WTC11 (cell line): Measurements from ENCODE around the gene SYDE2. TPM values are rescaled to one million over a fixed set of nuclear protein-coding genes. Genes with fewer than 3 reads are reported as not detected.

Source experiments
- ATAC-seq: fragments of 200-7000 bp; cut with Tn5 transposase; 2 replicates; pipeline ENCODE4 v1.10.0; 2021; ENCODE audit warnings: mild to moderate bottlenecking, moderate library complexity
- CTCF ChIA-PET: fragments of 300-600 bp; sonication (Branson Sonifier 250); formaldehyde crosslinking; loops from one replicate; lab custom pipeline; 2021; ENCODE audit warnings: antibody characterized with exemption; lab: Charles Lee
- POLR2A ChIA-PET: fragments of 350-600 bp; sonication (Branson Sonifier 250); formaldehyde crosslinking; loops from one replicate; lab custom pipeline; 2021; ENCODE audit warnings: antibody characterized with exemption; lab: Charles Lee
- DNase-seq: peaks from one replicate; pipeline ENCODE4 v3.0.0; 2021; ENCODE audit warnings: low spot score
- H3K27ac Mint-ChIP-seq: 2 replicates; pipeline ENCODE4 v1.8.0; 2021; ENCODE audit warnings: mixed read lengths
- H3K27me3 Mint-ChIP-seq: 2 replicates; pipeline ENCODE4 v1.8.0; 2021; ENCODE audit warnings: low read depth, mild to moderate bottlenecking, moderate library complexity, mixed read lengths
- H3K36me3 Mint-ChIP-seq: 2 replicates; pipeline ENCODE4 v1.8.0; 2021; ENCODE audit warnings: mixed read lengths
- H3K4me1 Mint-ChIP-seq: 2 replicates; pipeline ENCODE4 v1.8.0; 2022; ENCODE audit warnings: mixed read lengths
- H3K4me3 Mint-ChIP-seq: 2 replicates; pipeline ENCODE4 v1.8.0; 2021; ENCODE audit warnings: mild to moderate bottlenecking, moderate library complexity, mixed read lengths
- H3K9me3 Mint-ChIP-seq: 2 replicates; pipeline ENCODE4 v1.8.0; 2021; ENCODE audit warnings: mixed read lengths
- ESRRA ChIP-seq: sonication (generic); formaldehyde crosslinking; IDR thresholded peaks from 2 replicates; pipeline ENCODE4 v1.8.1; 2022; ENCODE audit warnings: mild to moderate bottlenecking, missing genetic modification reagents, borderline replicate concordance
- ETV6 ChIP-seq: sonication (generic); formaldehyde crosslinking; IDR thresholded peaks from 2 replicates; pipeline ENCODE4 v1.8.1; 2022; ENCODE audit warnings: mild to moderate bottlenecking, missing genetic modification reagents
- FOXJ3 ChIP-seq: sonication (generic); formaldehyde crosslinking; IDR thresholded peaks from 2 replicates; pipeline ENCODE4 v1.9.0; 2021; ENCODE audit warnings: missing genetic modification reagents, mild to moderate bottlenecking, borderline replicate concordance
- GRHL2 ChIP-seq: fragments of 250-450 bp; sonication (Bioruptor Pico); IDR thresholded peaks from 2 replicates; pipeline ENCODE4 v1.8.0; 2022; ENCODE audit warnings: mild to moderate bottlenecking, moderate library complexity; ENCODE audit not compliant: insufficient replicate concordance, severe bottlenecking
- MAX ChIP-seq: sonication (generic); formaldehyde crosslinking; IDR thresholded peaks from 2 replicates; pipeline ENCODE4 v1.8.0; 2022; ENCODE audit warnings: mild to moderate bottlenecking, missing genetic modification reagents
- SMAD3 ChIP-seq: sonication (generic); formaldehyde crosslinking; IDR thresholded peaks from 2 replicates; pipeline ENCODE4 v1.8.0; 2022; ENCODE audit warnings: missing genetic modification reagents, mild to moderate bottlenecking, borderline replicate concordance
- TCF7 ChIP-seq: sonication (generic); formaldehyde crosslinking; IDR thresholded peaks from 2 replicates; pipeline ENCODE4 v1.8.0; 2022; ENCODE audit warnings: mild to moderate bottlenecking, low read depth, missing genetic modification reagents, moderate library complexity
- TEAD4 ChIP-seq: sonication (generic); formaldehyde crosslinking; IDR thresholded peaks from 2 replicates; pipeline ENCODE4 v1.8.0; 2022; ENCODE audit warnings: mild to moderate bottlenecking, missing genetic modification reagents
- TP53 ChIP-seq: sonication (generic); formaldehyde crosslinking; IDR thresholded peaks from 2 replicates; pipeline ENCODE4 v1.8.1; 2023; ENCODE audit warnings: mild to moderate bottlenecking, missing genetic modification reagents
- USF1 ChIP-seq: sonication (generic); formaldehyde crosslinking; IDR thresholded peaks from 2 replicates; pipeline ENCODE4 v1.8.0; 2022; ENCODE audit warnings: mild to moderate bottlenecking, missing genetic modification reagents
- ZNF232 ChIP-seq: sonication (generic); formaldehyde crosslinking; IDR thresholded peaks from 2 replicates; pipeline ENCODE4 v1.8.0; 2022; ENCODE audit warnings: mild to moderate bottlenecking, missing genetic modification reagents
- ZNF263 ChIP-seq: sonication (generic); formaldehyde crosslinking; IDR thresholded peaks from 2 replicates; pipeline ENCODE4 v1.8.1; 2022; ENCODE audit warnings: low read depth, mild to moderate bottlenecking, moderate library complexity, missing genetic modification reagents
- ZNF416 ChIP-seq: fragments of 250-450 bp; sonication (Bioruptor Pico); IDR thresholded peaks from 2 replicates; pipeline ENCODE4 v1.9.0; 2021; ENCODE audit warnings: mild to moderate bottlenecking, inconsistent platforms
- ZNF512 ChIP-seq: sonication (generic); formaldehyde crosslinking; IDR thresholded peaks from 2 replicates; pipeline ENCODE4 v1.8.1; 2022; ENCODE audit warnings: missing genetic modification reagents, borderline replicate concordance
- total RNA-seq: library from RNA; stranded (reverse); gene quantifications from 3 replicates; pipeline ENCODE4 v1.2.3, GENCODE V29; 2021
- TF ChIP-seq, protein P1 (sequence below): sonication (generic); formaldehyde crosslinking; IDR thresholded peaks from 2 replicates; pipeline ENCODE4 v1.8.1; 2022; ENCODE audit warnings: low read depth, mild to moderate bottlenecking, moderate library complexity, missing genetic modification reagents, borderline replicate concordance
- TF ChIP-seq, protein P2 (sequence below): sonication (generic); formaldehyde crosslinking; IDR thresholded peaks from 2 replicates; pipeline ENCODE4 v1.8.0; 2023; ENCODE audit warnings: missing genetic modification reagents, mild to moderate bottlenecking, borderline replicate concordance
- TF ChIP-seq, protein P3 (sequence below): sonication (generic); formaldehyde crosslinking; IDR thresholded peaks from 2 replicates; pipeline ENCODE4 v1.8.0; 2022; ENCODE audit warnings: mild to moderate bottlenecking, missing genetic modification reagents
- TF ChIP-seq, protein P4 (sequence below): sonication (generic); formaldehyde crosslinking; IDR thresholded peaks from 2 replicates; pipeline ENCODE4 v1.8.1; 2023; ENCODE audit warnings: mild to moderate bottlenecking, missing genetic modification reagents
- TF ChIP-seq, protein P5 (sequence below): sonication (generic); formaldehyde crosslinking; IDR thresholded peaks from 2 replicates; pipeline ENCODE4 v1.8.1; 2022; ENCODE audit warnings: low read depth, missing genetic modification reagents, borderline replicate concordance

SYDE2 gene
- total RNA-seq, 1 experiment from 2014 or later, result 13.8 TPM

GRCh38 chr1:85121744-85122143, 79.1 kb downstream of the SYDE2 start:
- ATAC-seq (no peak), DNase-seq (no peak)
- CTCF ChIA-PET, result interaction anchor here (1.2 kb wide), 1 partner anchor 177 kb away, joined by 4 read pairs; no protein-coding TSS in a partner anchor
- no peak for TF ChIP-seq ZNF512
- TF ChIP-seq, protein P1, sequence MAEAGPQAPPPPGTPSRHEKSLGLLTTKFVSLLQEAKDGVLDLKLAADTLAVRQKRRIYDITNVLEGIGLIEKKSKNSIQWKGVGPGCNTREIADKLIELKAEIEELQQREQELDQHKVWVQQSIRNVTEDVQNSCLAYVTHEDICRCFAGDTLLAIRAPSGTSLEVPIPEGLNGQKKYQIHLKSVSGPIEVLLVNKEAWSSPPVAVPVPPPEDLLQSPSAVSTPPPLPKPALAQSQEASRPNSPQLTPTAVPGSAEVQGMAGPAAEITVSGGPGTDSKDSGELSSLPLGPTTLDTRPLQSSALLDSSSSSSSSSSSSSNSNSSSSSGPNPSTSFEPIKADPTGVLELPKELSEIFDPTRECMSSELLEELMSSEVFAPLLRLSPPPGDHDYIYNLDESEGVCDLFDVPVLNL, result no peak
- no peak for TF ChIP-seq TEAD4
- no peak for TF ChIP-seq SMAD3
- no peak for TF ChIP-seq ESRRA (CRISPR knock-in tag)
- TF ChIP-seq, protein P2, sequence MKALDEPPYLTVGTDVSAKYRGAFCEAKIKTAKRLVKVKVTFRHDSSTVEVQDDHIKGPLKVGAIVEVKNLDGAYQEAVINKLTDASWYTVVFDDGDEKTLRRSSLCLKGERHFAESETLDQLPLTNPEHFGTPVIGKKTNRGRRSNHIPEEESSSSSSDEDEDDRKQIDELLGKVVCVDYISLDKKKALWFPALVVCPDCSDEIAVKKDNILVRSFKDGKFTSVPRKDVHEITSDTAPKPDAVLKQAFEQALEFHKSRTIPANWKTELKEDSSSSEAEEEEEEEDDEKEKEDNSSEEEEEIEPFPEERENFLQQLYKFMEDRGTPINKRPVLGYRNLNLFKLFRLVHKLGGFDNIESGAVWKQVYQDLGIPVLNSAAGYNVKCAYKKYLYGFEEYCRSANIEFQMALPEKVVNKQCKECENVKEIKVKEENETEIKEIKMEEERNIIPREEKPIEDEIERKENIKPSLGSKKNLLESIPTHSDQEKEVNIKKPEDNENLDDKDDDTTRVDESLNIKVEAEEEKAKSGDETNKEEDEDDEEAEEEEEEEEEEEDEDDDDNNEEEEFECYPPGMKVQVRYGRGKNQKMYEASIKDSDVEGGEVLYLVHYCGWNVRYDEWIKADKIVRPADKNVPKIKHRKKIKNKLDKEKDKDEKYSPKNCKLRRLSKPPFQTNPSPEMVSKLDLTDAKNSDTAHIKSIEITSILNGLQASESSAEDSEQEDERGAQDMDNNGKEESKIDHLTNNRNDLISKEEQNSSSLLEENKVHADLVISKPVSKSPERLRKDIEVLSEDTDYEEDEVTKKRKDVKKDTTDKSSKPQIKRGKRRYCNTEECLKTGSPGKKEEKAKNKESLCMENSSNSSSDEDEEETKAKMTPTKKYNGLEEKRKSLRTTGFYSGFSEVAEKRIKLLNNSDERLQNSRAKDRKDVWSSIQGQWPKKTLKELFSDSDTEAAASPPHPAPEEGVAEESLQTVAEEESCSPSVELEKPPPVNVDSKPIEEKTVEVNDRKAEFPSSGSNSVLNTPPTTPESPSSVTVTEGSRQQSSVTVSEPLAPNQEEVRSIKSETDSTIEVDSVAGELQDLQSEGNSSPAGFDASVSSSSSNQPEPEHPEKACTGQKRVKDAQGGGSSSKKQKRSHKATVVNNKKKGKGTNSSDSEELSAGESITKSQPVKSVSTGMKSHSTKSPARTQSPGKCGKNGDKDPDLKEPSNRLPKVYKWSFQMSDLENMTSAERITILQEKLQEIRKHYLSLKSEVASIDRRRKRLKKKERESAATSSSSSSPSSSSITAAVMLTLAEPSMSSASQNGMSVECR, result no peak
- TF ChIP-seq MAX (CRISPR knock-in tag), result no peak
- TF ChIP-seq, protein P3, sequence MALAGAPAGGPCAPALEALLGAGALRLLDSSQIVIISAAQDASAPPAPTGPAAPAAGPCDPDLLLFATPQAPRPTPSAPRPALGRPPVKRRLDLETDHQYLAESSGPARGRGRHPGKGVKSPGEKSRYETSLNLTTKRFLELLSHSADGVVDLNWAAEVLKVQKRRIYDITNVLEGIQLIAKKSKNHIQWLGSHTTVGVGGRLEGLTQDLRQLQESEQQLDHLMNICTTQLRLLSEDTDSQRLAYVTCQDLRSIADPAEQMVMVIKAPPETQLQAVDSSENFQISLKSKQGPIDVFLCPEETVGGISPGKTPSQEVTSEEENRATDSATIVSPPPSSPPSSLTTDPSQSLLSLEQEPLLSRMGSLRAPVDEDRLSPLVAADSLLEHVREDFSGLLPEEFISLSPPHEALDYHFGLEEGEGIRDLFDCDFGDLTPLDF (CRISPR knock-in tag), result no peak
- no peak for TF ChIP-seq ZNF263 (CRISPR knock-in tag)
- TF ChIP-seq TCF7 (CRISPR knock-in tag), result no peak
- no peak for TF ChIP-seq TP53 (CRISPR knock-in tag)
- TF ChIP-seq, protein P4, sequence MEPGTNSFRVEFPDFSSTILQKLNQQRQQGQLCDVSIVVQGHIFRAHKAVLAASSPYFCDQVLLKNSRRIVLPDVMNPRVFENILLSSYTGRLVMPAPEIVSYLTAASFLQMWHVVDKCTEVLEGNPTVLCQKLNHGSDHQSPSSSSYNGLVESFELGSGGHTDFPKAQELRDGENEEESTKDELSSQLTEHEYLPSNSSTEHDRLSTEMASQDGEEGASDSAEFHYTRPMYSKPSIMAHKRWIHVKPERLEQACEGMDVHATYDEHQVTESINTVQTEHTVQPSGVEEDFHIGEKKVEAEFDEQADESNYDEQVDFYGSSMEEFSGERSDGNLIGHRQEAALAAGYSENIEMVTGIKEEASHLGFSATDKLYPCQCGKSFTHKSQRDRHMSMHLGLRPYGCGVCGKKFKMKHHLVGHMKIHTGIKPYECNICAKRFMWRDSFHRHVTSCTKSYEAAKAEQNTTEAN (CRISPR knock-in tag), result no peak
- no peak for TF ChIP-seq ZNF232 (CRISPR knock-in tag)
- no peak for TF ChIP-seq USF1 (CRISPR knock-in tag)
- no peak for TF ChIP-seq ETV6 (CRISPR knock-in tag)
- TF ChIP-seq FOXJ3, result no peak
- TF ChIP-seq ZNF416 (CRISPR knock-in tag), result no peak
- TF ChIP-seq GRHL2 (CRISPR knock-in tag), result no peak
- TF ChIP-seq, protein P5, sequence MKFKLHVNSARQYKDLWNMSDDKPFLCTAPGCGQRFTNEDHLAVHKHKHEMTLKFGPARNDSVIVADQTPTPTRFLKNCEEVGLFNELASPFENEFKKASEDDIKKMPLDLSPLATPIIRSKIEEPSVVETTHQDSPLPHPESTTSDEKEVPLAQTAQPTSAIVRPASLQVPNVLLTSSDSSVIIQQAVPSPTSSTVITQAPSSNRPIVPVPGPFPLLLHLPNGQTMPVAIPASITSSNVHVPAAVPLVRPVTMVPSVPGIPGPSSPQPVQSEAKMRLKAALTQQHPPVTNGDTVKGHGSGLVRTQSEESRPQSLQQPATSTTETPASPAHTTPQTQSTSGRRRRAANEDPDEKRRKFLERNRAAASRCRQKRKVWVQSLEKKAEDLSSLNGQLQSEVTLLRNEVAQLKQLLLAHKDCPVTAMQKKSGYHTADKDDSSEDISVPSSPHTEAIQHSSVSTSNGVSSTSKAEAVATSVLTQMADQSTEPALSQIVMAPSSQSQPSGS (CRISPR knock-in tag), result no peak
- H3K4me3 Mint-ChIP-seq, result no peak overlapping the region
- POLR2A ChIA-PET, result no interaction called here
- no peaks in the 10 kb centered on the region for H3K9me3 Mint-ChIP-seq
- H3K27me3 Mint-ChIP-seq, result no peaks in the 10 kb centered on the region
- no peaks in the 10 kb centered on the region for H3K36me3 Mint-ChIP-seq
- no peak overlapping the region for H3K27ac Mint-ChIP-seq
- peaks cover 23% of the 10 kb centered on the region for H3K4me1 Mint-ChIP-seq
